ENCODE data around the gene ZNF646.

- no peak for TF ChIP-seq GATA2 (IDR thresholded peaks at IDR 0.05; ENCODE audit: low read depth, low read length)
- no peak for TF ChIP-seq GATA3 (IDR thresholded peaks at IDR 0.05; ENCODE audit: low read depth, low read length)
These were observed 57.6 kb downstream of the ZNF646 start for GRCh38 chr16:31131841-31132271.

Measured in SH-SY5Y (cell line).